ENCODE measurements around the gene UBD.

DNA sequence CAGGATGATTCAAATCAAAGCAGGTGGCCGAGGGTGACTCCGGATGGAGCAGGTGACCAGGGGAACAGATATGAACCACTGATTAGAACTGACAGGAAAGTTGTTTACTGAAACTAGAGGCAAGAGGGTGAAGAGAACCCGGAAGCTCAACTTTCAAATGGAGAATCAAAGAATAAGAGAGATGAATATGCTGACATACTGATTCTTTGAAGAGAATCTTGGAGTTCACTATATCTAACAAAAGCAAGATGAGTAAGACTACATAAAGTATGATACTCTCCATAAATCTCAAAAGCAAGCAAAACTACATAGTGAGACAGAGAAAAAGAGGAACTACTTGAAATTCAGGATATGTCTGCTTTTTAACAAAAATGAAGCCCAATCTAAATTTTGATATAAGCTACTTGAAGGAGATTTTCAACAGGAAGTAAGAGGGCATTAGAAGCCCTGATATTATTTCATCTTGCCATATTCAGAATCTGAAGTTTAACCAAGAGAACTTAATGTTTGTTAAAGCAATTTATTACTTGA, 4.0 kb upstream of the UBD start:
- TF ChIP-seq EZH2 (IDR thresholded peaks at IDR 0.05; ENCODE audit: low read length), result no peak
- TF ChIP-seq, protein P1, sequence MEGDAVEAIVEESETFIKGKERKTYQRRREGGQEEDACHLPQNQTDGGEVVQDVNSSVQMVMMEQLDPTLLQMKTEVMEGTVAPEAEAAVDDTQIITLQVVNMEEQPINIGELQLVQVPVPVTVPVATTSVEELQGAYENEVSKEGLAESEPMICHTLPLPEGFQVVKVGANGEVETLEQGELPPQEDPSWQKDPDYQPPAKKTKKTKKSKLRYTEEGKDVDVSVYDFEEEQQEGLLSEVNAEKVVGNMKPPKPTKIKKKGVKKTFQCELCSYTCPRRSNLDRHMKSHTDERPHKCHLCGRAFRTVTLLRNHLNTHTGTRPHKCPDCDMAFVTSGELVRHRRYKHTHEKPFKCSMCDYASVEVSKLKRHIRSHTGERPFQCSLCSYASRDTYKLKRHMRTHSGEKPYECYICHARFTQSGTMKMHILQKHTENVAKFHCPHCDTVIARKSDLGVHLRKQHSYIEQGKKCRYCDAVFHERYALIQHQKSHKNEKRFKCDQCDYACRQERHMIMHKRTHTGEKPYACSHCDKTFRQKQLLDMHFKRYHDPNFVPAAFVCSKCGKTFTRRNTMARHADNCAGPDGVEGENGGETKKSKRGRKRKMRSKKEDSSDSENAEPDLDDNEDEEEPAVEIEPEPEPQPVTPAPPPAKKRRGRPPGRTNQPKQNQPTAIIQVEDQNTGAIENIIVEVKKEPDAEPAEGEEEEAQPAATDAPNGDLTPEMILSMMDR (optimal IDR thresholded peaks at IDR 0.05 in 1 of 3, IDR thresholded peaks at IDR 0.05 in 1 of 3, conservative IDR thresholded peaks at IDR 0.05 in 1 of 3; ENCODE audit: extremely low read depth in 1 of 3, insufficient read depth in 2 of 3, low read length in 3 of 3), result no peak

All from keratinocyte (primary cell).